Astrocyte of the cerebellum (primary cell): ENCODE data around the gene OVCH1.
"Not testable (repeated sequence)": the region's sequence is repeated elsewhere in the genome, so short reads cannot be mapped to it uniquely, and the experiment has no call there.

Source experiments
- DNase-seq: peaks from one replicate; pipeline ENCODE4 v3.0.0-alpha.2; 2011; ENCODE audit warnings: low read depth
- H3K4me3 ChIP-seq: 2 replicates; pipeline ENCODE4 v1.5.1; 2011; ENCODE audit warnings: mild to moderate bottlenecking, low read depth, low read length, moderate library complexity
- in situ Hi-C: cut with HindIII; loops from 2 replicates; pipeline ENCODE4 v1.10.0; 2017; ENCODE audit warnings: low sequenced_read_pairs
- TF ChIP-seq, protein P1 (sequence below): IDR thresholded peaks from 2 replicates; pipeline ENCODE4 v1.5.1; 2012; ENCODE audit warnings: low read length, low read depth, moderate library complexity, mild to moderate bottlenecking; ENCODE audit errors: missing control alignments

The OVCH1 gene

DNA sequence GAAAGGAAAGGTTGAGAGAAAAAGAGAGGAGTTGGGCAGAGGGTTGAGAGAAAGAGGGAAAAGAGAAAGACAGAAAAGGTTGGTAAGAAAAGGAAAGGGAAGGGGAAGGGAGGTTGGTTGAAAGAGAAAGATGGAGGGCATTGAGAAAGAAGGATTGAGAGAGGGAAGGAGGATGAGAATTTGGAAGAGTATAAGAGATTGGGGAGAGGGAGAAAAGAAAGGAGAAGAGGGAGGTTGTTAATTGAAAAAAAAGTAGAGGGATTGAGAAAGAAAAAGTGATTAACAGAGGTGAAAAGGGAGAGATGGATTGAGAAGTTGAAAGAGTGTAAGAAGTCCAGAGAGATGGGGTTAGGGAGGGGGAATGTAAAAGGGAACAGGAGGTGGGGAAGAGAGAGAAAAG lies 95.0 kb downstream of the OVCH1 start:
- no peak overlapping the region for H3K4me3 ChIP-seq
- TF ChIP-seq, protein P1, sequence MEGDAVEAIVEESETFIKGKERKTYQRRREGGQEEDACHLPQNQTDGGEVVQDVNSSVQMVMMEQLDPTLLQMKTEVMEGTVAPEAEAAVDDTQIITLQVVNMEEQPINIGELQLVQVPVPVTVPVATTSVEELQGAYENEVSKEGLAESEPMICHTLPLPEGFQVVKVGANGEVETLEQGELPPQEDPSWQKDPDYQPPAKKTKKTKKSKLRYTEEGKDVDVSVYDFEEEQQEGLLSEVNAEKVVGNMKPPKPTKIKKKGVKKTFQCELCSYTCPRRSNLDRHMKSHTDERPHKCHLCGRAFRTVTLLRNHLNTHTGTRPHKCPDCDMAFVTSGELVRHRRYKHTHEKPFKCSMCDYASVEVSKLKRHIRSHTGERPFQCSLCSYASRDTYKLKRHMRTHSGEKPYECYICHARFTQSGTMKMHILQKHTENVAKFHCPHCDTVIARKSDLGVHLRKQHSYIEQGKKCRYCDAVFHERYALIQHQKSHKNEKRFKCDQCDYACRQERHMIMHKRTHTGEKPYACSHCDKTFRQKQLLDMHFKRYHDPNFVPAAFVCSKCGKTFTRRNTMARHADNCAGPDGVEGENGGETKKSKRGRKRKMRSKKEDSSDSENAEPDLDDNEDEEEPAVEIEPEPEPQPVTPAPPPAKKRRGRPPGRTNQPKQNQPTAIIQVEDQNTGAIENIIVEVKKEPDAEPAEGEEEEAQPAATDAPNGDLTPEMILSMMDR, result no peak
- DNase-seq, result no peak
- in situ Hi-C loops, result no loop called here

DNA sequence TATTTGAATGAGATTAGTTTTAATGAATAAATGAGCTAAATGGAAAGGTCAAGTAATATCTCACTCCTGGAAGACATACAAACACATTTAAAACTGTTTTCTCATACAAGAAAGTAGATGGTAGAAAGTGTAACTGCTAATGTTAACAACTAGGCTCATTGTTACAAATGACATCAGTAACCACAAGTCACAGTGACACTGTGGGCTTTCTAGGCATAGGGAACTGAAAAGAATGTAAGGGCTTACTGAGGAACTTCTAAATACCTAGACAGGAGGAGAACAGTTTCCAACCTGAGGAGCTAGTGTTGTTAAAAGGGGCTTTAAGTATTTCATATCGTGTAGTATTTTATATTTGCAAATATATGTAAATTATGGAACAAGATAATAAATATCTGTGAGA lies 99.0 kb downstream of the OVCH1 start:
- no peak for DNase-seq
- TF ChIP-seq, protein P1, result no peak
- in situ Hi-C loops, result no loop called here
- H3K4me3 ChIP-seq, result no peak overlapping the region

DNA sequence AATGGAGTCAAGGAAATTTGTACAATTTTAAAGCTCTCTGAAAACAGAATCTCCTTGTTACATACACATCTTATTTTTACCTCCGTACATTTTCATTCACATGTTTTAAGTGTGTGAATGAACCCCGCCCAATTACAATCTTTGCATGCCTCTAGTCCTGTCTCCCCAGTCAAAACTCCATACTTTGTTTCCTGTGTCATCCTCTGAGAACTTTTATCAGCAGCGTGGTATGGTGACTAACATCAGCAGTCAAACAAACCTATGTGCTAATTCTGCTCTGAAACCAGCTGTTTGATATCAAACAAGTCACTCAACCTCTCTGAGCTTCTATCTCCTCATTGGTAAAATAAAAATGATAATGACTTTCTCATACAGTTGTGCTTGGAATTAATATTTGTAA lies 100.7 kb downstream of the OVCH1 start:
- no peak overlapping the region for H3K4me3 ChIP-seq
- in situ Hi-C loops, result no loop called here
- TF ChIP-seq, protein P1, result no peak
- DNase-seq, result no peak

DNA sequence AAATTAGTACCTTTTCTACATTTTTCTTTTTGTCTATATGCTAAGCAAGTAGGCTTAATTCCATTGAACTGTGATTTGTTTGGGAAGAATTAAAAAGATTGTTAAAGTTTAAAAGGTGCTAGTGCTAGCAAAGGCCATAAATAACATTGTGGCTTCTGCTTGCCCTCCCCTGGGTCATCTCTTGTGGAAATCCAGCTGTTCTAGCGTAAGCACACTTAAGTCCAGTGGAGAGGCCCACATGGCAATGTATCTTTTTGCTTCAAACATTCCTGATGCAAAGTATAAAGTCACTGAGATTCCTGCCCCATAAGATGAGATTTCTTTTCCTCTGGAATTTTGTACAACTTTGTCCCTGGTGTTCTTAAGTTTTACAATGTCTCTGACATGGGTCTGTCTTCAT lies 102.1 kb downstream of the OVCH1 start:
- TF ChIP-seq, protein P1, result no peak
- in situ Hi-C loops, result no loop called here
- H3K4me3 ChIP-seq, result no peak overlapping the region
- no peak for DNase-seq

DNA sequence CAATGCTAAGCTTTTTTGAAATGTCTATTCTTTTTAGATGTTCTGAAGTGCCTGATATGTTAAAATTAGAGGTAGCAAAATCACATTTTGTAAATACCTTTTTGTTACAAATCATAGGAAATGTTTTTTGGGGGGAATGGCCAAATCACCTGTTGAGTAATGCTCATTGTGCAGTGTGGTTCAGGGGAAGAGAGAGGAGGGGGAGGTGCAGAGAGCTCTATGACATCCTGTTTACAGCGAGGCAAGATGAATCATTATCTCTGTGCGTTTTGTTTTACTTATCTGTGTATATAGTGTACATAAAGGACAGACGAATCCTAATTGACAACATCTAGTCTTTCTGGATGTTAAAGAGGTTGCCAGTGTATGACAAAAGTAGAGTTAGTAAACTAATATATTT lies 107.1 kb downstream of the OVCH1 start:
- in situ Hi-C loops, H3K4me3 ChIP-seq, DNase-seq: not testable (repeated sequence)

DNA sequence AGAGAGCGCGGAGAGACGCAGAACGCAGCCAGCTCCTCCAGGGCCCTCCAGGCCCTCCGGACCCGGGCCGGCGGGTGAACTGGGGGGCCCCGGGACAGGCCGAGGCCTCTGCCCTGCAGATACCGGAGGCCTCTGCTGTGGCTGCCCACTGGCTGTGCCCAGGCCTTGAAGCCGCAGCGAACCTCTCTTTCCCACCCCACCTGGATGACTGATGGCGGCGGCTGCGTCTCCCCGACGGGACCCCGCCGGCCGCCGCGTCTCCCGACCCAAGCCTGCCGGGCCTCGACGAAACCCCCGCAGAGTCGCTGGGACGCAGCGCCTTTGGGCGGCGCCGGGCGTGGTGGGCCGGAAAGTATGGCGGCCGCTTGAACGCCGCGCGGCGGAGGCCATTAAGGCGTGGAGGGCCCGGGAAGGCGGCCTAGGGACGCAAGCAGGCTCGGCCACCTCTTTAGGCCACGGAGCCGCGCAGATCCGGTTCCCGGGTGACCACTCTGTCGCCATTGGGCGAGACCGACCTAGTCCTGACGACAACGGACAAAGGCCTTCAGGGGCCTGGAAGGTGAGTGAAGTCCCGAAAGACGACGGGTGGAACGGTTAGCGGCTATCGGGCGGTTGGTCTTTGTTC lies 108.1 kb downstream of the OVCH1 start:
- no peak for DNase-seq
- TF ChIP-seq, protein P1, result no peak
- in situ Hi-C loops, result no loop called here
- H3K4me3 ChIP-seq, result no peak overlapping the region

DNA sequence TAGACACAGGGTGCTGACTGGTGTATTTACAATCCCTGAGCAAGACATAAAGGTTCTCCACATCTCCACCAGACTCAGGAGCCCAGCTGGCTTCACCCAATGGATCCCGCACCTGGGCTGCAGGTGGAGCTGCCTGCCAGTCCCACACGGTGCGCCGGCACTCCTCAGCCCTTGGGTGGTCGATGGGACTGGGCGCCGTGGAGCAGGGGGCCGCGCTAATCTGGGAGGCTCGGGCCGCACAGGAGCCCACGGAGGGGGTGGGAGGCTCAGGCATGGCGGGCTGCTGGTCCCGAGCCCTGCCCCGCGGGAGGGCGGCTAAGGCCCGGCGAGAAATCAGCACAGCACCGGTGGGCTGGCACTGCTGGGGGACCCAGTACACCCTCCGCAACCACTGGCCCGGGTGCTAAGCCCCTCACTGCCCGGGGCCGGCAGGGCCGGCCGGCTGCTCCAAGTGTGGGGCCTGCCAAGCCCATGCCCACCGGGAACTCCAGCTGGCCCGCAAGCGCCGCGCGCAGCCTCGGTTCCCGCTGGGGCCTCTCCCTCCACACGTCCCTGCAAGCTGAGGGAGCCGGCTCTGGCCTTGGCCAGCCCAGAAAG lies 111.3 kb downstream of the OVCH1 start:
- in situ Hi-C loops, DNase-seq, H3K4me3 ChIP-seq: not testable (repeated sequence)

DNA sequence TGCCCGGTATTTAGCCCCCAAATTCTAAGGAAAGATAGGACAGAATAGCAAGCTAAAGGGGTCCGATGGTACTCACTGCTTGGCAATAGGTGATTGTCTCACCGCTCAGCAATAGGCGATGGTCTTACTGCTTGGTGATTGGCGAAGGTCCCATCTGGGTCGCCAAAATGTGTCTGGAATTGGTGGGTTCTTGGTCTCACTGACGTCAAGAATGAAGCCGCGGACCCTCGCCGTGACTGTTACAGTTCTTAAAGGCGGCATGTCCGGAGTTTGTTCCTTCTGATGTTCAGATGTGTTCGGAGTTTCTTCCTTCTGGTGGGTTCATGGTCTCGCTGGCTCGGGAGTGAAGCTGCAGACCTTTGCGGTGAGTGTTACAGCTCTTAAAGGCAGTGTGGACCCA lies 112.3 kb downstream of the OVCH1 start:
- in situ Hi-C loops, DNase-seq, H3K4me3 ChIP-seq: not testable (repeated sequence)
